Measurements from ENCODE around the gene PPP1CA.

DNA sequence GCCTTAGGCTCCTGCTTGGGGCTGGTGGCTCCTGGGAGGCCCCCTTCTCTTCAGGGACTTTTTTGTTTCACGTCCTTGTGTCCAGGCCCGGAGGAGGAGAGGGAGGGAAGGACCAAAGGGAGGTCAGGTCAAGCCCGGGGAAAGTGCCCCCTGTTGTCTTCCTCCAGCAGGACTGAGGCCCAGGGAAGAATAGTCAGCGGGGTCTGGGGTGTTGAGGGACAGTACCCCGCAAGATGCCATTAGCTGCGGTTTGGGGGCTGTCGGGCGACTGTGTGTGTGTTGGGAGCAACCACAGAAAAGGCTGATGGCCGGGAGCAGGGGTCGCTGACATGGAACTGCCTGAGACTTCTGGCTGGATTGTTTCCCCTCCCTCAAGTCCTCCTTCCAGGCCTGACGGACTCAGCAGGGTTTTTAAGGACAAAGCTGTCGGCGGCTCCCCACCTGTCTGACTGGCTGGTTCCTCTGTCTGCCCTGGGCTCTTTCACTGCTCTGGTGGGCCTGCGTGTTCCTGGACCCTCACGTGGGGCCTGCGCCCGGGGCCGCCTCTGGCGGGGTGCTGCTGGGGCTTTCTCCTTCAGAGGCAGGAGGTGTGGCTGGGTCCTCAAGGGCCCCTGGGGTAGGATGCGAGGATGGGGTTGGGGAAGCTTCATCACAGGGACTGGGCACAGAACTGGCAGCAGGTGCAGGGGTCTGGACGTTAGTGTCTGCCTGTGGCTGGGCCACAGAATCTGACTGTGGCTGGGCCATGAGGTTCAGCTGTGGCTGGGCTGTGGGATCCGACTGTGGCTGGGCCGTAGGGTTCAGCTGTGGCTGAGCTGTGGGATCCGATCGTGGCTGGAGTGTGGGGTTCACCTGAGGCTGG lies 49.4 kb upstream of the PPP1CA start:
- TF ChIP-seq EZH2 (IDR thresholded peaks at IDR 0.05; ENCODE audit: borderline replicate concordance, insufficient read depth, low read depth, low read length, poor library complexity, severe bottlenecking): no peak
- TF ChIP-seq, protein P1, sequence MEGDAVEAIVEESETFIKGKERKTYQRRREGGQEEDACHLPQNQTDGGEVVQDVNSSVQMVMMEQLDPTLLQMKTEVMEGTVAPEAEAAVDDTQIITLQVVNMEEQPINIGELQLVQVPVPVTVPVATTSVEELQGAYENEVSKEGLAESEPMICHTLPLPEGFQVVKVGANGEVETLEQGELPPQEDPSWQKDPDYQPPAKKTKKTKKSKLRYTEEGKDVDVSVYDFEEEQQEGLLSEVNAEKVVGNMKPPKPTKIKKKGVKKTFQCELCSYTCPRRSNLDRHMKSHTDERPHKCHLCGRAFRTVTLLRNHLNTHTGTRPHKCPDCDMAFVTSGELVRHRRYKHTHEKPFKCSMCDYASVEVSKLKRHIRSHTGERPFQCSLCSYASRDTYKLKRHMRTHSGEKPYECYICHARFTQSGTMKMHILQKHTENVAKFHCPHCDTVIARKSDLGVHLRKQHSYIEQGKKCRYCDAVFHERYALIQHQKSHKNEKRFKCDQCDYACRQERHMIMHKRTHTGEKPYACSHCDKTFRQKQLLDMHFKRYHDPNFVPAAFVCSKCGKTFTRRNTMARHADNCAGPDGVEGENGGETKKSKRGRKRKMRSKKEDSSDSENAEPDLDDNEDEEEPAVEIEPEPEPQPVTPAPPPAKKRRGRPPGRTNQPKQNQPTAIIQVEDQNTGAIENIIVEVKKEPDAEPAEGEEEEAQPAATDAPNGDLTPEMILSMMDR (IDR thresholded peaks at IDR 0.05): no peak

Measured in B cell (primary cell).